ENCODE measurements around the gene RAB11FIP2. TPM values are rescaled to one million over a fixed set of nuclear protein-coding genes. Genes with fewer than 3 reads are reported as not detected.

Gene RAB11FIP2
- total RNA-seq, 3 donors from 2014 or later = 11.5 to 12.0 (median 11.8) TPM

DNA sequence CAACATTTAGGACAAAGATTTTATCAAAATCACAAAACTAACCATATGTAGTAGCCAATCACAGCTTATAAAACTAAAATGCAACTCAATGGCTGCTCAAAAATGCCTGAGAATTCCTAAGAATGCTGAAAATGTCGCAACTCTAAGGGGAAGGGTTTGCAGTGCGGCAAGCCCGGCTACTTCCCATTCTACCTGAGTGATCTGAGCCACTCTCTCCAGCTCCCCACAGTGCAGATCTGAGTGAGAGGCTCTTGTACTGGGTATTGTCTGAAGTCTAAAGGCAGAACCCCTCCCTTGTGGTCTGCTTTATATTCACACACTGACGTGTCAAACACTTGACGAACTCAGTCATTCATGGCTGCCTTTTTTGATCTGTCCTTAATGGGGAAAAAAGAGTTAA is 28.9 kb downstream of the RAB11FIP2 start:
- Mint-ChIP-seq H3K36me3 (ENCODE audit: insufficient read depth) (peaks cover 17% of the 10 kb centered on the region), H3K27me3 (ENCODE audit: low read depth) (no peaks in the 10 kb centered on the region)
- DNase-seq = no peak

DNA sequence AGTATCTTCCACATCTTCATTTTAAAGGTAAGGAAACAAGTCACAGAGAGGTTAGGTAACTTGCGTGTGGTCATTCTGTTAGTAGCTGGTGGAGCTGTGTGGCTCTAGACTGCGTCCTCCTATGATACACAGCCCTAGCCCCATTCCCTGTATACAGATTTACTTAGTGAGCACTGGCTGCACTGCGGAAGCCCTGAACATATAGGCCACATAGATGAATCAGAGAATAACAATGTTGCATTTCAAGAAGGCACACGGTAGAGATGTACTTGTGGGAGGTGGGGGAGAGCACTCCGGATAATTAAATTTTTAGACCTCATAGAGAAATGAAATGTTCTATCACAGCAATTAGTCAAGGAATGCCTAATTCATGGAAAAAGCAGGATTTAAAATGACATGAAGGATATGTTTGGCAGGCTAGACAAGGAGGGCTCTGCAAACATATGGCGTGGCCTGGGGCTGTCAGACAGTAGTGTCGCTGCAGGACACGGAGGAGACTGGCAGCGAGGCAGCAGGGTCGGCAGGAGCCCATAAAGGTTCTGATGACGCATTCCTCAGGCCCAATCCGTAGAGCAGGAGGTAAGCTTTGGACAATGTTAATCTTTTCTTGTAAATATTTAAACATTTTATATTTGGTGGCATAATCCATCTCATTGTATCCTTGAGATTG is 29.5 kb downstream of the RAB11FIP2 start:
- DNase-seq (no peak), ATAC-seq (no peak)
- Mint-ChIP-seq H3K4me3 (no peak overlapping the region), H3K27me3 (ENCODE audit: low read depth) (no peaks in the 10 kb centered on the region), H3K9me3 (no peaks in the 10 kb centered on the region), H3K4me1 (ENCODE audit: low read depth) (no peaks in the 10 kb centered on the region), H3K36me3 (ENCODE audit: insufficient read depth) (peaks cover 19% of the 10 kb centered on the region)

More for the DNA sequence above, 28.9 kb downstream of the RAB11FIP2 start:
- no peaks in the 10 kb centered on the region for H3K4me1 Mint-ChIP-seq (ENCODE audit: low read depth)
- ATAC-seq = no peak
- H3K4me3 Mint-ChIP-seq = no peak overlapping the region
- no peaks in the 10 kb centered on the region for H3K9me3 Mint-ChIP-seq

DNA sequence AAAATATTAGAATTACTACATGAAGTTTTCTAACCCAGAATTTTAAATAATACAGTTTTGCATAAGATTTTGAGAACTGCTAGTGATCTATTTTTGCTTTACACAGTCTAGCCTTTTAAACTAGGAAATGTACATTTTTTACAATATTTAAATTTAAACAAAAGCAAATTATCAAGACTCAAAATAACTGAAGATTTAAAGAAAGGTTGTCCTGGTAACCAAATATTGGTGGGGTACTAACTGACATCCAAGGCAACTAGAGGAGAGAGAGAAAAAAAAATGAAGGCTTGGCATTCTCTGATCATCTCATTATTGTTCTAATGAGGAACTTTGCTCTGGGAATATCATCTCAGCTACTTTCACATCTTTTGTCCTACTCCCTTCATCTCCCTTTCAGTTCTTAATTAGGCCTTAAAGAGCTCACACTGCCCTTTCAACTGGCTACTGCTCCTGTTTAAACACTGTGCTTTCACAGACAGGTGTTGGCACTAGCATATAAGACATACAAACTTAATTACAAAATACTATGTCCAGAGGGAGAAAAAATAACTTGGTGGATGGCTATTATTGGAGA is 33.7 kb downstream of the RAB11FIP2 start:
- ATAC-seq = no peak
- Mint-ChIP-seq H3K9me3 (no peaks in the 10 kb centered on the region), H3K27me3 (ENCODE audit: low read depth) (no peaks in the 10 kb centered on the region), H3K36me3 (ENCODE audit: insufficient read depth) (peaks cover 30% of the 10 kb centered on the region), H3K4me1 (ENCODE audit: low read depth) (no peaks in the 10 kb centered on the region), H3K4me3 (no peak overlapping the region)
- DNase-seq = no peak

DNA sequence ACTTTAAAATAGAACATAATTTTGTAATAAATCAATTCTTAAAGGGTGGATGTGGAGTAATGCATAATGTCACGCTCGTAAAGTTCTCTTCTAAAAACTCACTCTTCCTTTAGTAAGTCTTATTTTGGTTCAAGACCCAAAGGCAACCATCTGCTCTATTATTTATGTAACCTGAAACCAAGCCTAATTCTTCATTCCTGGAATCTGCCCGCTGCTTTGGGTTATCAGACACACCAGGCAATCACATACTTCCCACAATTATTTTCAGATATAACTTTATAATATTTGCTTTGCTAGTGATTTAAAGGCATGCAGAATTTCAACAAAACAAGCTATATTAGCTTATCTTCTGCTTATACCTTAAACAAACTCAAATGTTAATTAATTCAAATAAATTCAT is 39.0 kb downstream of the RAB11FIP2 start:
- H3K4me1 Mint-ChIP-seq (ENCODE audit: low read depth) = no peaks in the 10 kb centered on the region
- ATAC-seq (no peak), DNase-seq (no peak)
- H3K9me3 Mint-ChIP-seq = no peaks in the 10 kb centered on the region
- peaks cover 45% of the 10 kb centered on the region for H3K36me3 Mint-ChIP-seq (ENCODE audit: insufficient read depth)
- no peak overlapping the region for H3K4me3 Mint-ChIP-seq
- no peaks in the 10 kb centered on the region for H3K27me3 Mint-ChIP-seq (ENCODE audit: low read depth)

DNA sequence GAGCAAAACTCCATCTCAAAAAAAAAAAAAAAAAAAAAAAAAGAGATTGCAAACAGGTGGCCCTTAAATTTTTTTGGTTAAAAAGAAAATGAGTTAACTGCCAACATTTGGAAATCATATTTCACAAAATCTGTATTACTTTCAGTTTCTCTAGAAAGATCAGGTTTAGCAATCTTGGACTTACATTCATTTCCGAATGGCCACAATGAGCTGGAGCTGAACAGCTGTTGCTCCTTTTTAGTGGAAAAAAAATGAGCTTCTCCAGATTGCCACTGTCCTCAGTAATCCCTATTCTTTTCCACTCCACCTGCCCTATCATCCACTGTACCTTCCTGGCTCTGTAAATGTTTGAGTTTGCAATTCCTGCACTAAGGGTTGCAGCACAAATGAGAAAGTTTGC is 43.6 kb downstream of the RAB11FIP2 start:
- Mint-ChIP-seq H3K27me3 (ENCODE audit: low read depth) (no peaks in the 10 kb centered on the region), H3K9me3 (no peaks in the 10 kb centered on the region), H3K4me1 (ENCODE audit: low read depth) (peaks cover 4% of the 10 kb centered on the region), H3K4me3 (no peak overlapping the region), H3K36me3 (ENCODE audit: insufficient read depth) (peaks cover 48% of the 10 kb centered on the region)
- no peak for DNase-seq
- no peak for ATAC-seq

DNA sequence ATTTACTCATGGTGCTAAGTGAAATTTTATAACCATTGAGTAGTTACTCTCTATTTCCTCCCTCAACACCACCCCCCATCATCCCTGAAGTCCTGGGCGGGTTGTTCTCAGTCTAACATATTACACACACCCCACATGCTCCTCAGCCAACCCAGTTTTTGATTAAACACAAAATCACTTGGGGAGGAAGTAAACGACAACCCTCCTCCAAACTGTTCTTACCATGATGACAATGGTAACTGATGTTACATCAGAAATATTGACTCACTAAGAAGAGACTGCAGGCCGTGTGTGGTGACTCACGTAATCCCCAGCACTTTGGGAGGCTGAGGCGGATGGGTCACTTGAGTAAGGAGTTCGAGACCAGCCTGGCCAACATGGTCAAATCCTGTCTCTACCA is 44.2 kb downstream of the RAB11FIP2 start:
- no peak for ATAC-seq

DNA sequence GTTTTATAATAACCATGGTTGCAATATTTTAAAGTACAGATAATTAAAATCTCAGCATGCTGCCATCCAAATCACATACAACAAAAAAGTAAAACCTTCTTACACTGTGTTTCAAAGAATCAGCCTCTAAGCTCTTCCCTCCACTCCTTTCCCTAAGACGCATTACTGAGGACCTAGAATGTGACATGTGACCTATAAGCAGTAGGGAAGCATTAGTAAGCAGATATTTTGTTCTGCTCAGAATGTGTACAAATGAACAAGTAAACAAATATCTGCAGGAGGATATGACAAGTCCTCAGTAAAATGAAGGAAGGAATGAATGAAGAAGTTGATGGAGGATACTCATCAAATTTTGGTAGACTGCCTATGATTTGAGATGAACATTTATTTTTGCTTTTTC is 49.1 kb downstream of the RAB11FIP2 start:
- Mint-ChIP-seq H3K27me3 (ENCODE audit: low read depth) (no peaks in the 10 kb centered on the region), H3K9me3 (no peaks in the 10 kb centered on the region), H3K4me3 (no peak overlapping the region), H3K36me3 (ENCODE audit: insufficient read depth) (peaks cover 34% of the 10 kb centered on the region), H3K4me1 (ENCODE audit: low read depth) (peaks cover 4% of the 10 kb centered on the region)
- ATAC-seq (no peak), DNase-seq (no peak)

More for the DNA sequence above, 44.2 kb downstream of the RAB11FIP2 start:
- Mint-ChIP-seq H3K4me1 (ENCODE audit: low read depth) (peaks cover 4% of the 10 kb centered on the region), H3K36me3 (ENCODE audit: insufficient read depth) (peaks cover 46% of the 10 kb centered on the region), H3K27me3 (ENCODE audit: low read depth) (no peaks in the 10 kb centered on the region), H3K9me3 (no peaks in the 10 kb centered on the region), H3K4me3 (no peak overlapping the region)
- no peak for DNase-seq

DNA sequence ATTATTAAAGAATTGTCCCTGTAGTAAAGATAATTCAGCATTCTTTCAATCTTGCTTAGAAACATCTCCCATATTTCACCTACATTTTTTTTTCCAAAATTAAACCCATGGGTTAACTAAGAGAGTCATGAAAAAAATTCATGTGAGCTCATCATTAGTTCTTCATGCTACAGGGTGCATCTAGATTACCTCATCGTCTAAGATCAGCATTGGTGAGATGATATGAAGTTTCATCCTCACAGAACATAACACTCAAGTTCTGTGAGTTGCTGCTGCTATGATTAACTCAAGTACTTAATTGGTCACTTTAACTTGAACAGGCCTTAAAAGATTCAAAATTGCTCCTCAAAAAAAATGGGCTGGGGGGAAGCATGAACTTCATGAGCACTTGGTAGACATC is 50.0 kb downstream of the RAB11FIP2 start:
- peaks cover 31% of the 10 kb centered on the region for H3K36me3 Mint-ChIP-seq (ENCODE audit: insufficient read depth)
- ATAC-seq = no peak
- no peak overlapping the region for H3K4me3 Mint-ChIP-seq

DNA sequence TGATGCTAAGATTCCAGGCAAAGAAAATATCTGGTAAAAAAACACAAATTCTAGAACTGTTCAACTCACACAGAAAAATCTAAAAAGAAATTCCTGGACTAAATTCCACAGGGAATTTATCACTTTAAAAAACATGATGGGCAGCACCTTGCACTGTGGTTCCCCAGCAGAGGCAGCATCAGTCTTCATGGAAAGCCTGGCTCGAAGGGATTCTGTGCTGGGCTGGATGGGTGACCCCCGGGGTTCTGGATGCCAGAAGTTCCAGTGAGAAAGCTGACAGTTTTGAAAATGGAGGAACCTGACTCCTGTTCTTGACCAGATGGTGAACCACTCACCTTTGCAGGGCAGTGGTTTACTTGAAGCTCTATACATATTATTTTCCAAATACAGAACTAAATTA is 52.0 kb downstream of the RAB11FIP2 start:
- Mint-ChIP-seq H3K4me3 (no peak overlapping the region), H3K9me3 (no peaks in the 10 kb centered on the region), H3K27me3 (ENCODE audit: low read depth) (no peaks in the 10 kb centered on the region), H3K36me3 (ENCODE audit: insufficient read depth) (peaks cover 25% of the 10 kb centered on the region), H3K4me1 (ENCODE audit: low read depth) (no peaks in the 10 kb centered on the region)
- DNase-seq (no peak), ATAC-seq (no peak)

More for the DNA sequence above, 50.0 kb downstream of the RAB11FIP2 start:
- Mint-ChIP-seq H3K27me3 (ENCODE audit: low read depth) (no peaks in the 10 kb centered on the region), H3K9me3 (no peaks in the 10 kb centered on the region), H3K4me1 (ENCODE audit: low read depth) (no peaks in the 10 kb centered on the region)
- DNase-seq = no peak

DNA sequence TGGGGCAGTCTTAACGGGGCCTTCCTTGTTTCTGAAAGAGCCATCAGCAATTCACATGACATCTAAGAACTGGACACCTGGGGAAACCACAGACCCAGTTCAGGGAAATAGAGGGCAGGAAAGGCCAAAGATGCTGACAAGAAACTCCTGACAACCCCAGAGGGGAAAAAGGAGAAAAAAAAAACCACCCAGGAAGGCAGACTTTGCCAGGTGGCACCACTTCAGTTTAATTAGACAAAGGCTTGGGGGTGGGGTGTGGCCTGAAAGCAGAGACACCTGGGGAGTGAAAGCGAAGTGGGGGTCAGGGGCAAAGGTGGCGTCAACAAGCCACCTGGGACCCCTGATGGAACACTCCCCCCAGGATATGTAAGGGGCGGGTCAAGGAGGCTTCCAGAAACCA is 53.6 kb downstream of the RAB11FIP2 start:
- Mint-ChIP-seq H3K9me3 (peaks cover under 1% of the 10 kb centered on the region), H3K4me3 (no peak overlapping the region), H3K4me1 (ENCODE audit: low read depth) (no peaks in the 10 kb centered on the region), H3K36me3 (ENCODE audit: insufficient read depth) (peaks cover 20% of the 10 kb centered on the region), H3K27me3 (ENCODE audit: low read depth) (no peaks in the 10 kb centered on the region)
- DNase-seq (no peak), ATAC-seq (no peak)

DNA sequence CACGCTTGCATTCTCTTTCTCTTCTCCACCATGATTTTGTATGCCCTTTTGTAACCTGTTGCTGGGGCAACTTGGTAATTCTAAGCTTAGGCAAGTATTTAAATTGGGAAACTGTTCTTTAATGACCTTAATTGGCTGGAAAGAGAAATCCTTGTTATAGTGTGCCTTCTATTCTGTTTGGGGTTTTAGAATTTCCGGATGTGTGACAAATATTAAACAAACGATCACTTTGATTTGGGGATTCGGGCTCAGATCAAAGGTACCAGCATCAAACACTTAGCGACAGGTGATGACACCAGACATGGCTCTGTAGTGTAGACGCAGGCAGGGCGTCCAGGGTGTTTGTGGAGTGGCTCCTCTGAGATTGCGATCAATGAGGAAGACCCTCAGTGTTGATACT is 55.0 kb downstream of the RAB11FIP2 start:
- DNase-seq (no peak), ATAC-seq (no peak)
- H3K9me3 Mint-ChIP-seq = peaks cover 10% of the 10 kb centered on the region
- H3K4me3 Mint-ChIP-seq = no peak overlapping the region
- no peaks in the 10 kb centered on the region for H3K4me1 Mint-ChIP-seq (ENCODE audit: low read depth)
- H3K36me3 Mint-ChIP-seq (ENCODE audit: insufficient read depth) = peaks cover 14% of the 10 kb centered on the region
- no peaks in the 10 kb centered on the region for H3K27me3 Mint-ChIP-seq (ENCODE audit: low read depth)

DNA sequence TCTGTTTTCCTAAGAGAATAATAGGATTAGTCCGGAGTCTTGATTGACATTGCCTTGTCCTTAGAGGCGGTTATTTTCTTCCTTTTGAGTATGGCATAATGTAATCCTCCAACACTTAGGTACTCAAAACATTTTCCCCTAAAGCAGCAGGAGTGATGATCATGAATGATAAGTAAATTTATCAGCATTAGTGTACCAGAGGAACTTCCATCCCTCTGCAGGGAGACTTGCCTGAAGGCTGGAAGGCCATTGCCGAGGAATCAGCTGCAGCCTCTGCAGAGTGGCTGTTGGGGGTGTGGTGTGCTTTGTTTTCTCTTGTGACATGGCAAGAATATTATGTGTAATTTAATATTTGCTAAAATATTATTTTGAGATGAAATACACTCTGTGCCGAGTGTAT is 56.8 kb downstream of the RAB11FIP2 start:
- Mint-ChIP-seq H3K36me3 (ENCODE audit: insufficient read depth) (peaks cover 8% of the 10 kb centered on the region), H3K27me3 (ENCODE audit: low read depth) (no peaks in the 10 kb centered on the region), H3K4me3 (no peak overlapping the region), H3K9me3 (peaks cover 17% of the 10 kb centered on the region), H3K4me1 (ENCODE audit: low read depth) (no peaks in the 10 kb centered on the region)
- ATAC-seq (no peak), DNase-seq (no peak)

DNA sequence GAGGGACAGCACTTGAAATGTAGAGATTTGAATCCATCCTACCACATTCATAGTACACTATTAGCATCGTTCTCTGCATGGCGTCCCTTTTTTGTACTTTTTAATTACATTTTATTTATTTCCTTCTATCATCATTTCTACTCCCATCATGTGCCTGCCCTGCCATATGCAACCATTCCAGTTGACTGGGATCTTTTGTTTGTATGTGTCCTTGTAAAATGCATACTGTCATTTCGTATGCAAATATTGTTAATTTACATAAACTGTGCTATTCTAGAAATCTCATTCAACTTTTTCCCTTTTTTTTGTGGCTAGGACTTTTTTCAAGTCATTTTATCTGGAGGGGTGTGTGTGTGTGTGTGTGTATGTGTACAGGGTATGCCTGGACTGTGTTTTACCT is 57.9 kb downstream of the RAB11FIP2 start:
- Mint-ChIP-seq H3K4me3 (no peak overlapping the region), H3K9me3 (peaks cover 17% of the 10 kb centered on the region), H3K36me3 (ENCODE audit: insufficient read depth) (peaks cover 5% of the 10 kb centered on the region), H3K27me3 (ENCODE audit: low read depth) (no peaks in the 10 kb centered on the region), H3K4me1 (ENCODE audit: low read depth) (no peaks in the 10 kb centered on the region)
- ATAC-seq (no peak), DNase-seq (no peak)

DNA sequence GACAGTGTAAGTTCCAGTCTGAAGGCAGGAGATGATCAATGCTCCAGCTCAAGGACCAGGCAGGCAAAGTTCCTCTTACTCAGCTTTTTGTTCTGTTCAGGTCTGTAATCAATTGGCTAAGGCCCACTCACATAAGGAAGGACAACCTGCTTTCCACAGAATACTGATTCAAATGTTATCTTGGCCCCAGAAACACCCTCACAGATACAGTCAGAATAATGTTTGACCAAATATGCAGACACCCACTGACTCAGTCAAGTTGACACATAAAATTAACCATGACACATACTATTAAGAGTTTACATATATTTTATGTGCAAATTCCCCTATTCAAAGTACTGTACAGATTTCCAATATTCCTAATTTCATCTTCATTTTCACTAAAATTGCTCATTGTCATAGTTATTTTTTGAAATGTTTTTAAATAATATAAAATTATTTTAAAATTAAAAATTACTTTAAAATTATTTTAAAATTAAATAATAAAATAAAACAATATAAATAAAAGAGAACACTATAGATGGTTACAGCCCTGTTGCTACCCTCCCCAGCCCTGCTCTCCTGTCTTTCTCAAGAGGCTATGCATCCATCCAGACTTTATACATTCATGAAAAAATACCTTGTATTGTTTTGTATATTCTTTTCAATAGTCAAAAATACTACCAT is 59.4 kb downstream of the RAB11FIP2 start:
- Mint-ChIP-seq H3K9me3 (peaks cover 17% of the 10 kb centered on the region), H3K4me3 (no peak overlapping the region), H3K4me1 (ENCODE audit: low read depth) (no peaks in the 10 kb centered on the region), H3K36me3 (ENCODE audit: insufficient read depth) (peaks cover 2% of the 10 kb centered on the region), H3K27me3 (ENCODE audit: low read depth) (peaks cover 2% of the 10 kb centered on the region)
- no peak for DNase-seq
- ATAC-seq = no peak

DNA sequence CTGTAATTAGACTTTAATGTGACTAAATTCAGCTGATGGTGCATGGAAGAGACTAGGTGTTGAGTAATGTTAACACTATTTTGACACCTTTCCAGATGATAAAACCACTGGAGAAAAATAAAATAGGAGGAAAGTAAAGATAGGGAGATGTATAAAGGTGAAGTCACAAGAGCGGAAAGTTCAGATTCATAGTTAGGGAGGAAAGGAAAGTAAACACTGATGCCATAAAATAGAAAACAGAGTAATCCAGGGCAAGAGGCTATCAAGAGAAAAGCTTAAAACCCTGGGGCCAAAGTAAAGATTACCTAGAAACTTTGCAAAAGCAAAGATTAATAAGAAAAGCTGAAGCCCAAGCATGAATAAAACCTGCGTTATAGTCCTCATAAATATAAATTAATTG is 62.8 kb downstream of the RAB11FIP2 start:
- DNase-seq = no peak
- H3K36me3 Mint-ChIP-seq (ENCODE audit: insufficient read depth) = peaks cover 2% of the 10 kb centered on the region
- peaks cover 2% of the 10 kb centered on the region for H3K27me3 Mint-ChIP-seq (ENCODE audit: low read depth)
- no peak for ATAC-seq
- H3K4me1 Mint-ChIP-seq (ENCODE audit: low read depth) = no peaks in the 10 kb centered on the region
- H3K4me3 Mint-ChIP-seq = no peak overlapping the region
- H3K9me3 Mint-ChIP-seq = peaks cover 17% of the 10 kb centered on the region

Measured in activated T-cell treated with anti-CD3 and anti-CD28 coated beads, Interleukin-2, amount 50 U/mL, for 4 hours (primary cell).